ENCODE data around the gene PFKL.

The PFKL gene

GRCh38 chr21:44291936-44292811 is 7.7 kb upstream of the PFKL start:
- TF ChIP-seq CTCF (conservative IDR thresholded peaks at IDR 0.05; ENCODE audit: low read length) = no peak
- H3K4me3 ChIP-seq (ENCODE audit: low read length) = no peak overlapping the region
- DNase-seq (ENCODE audit: low read depth) = no peak

- no peak for TF ChIP-seq CTCF (conservative IDR thresholded peaks at IDR 0.05; ENCODE audit: low read length)
- no peak for DNase-seq (ENCODE audit: low read depth)
- H3K4me3 ChIP-seq (ENCODE audit: low read length) = no peak overlapping the region
These were observed 7.0 kb upstream of the PFKL start for GRCh38 chr21:44292812-44293195.

GRCh38 chr21:44293551-44294231 is 6.2 kb upstream of the PFKL start:
- H3K4me3 ChIP-seq (ENCODE audit: low read length) = no peak overlapping the region
- no peak for DNase-seq (ENCODE audit: low read depth)
- TF ChIP-seq CTCF (conservative IDR thresholded peaks at IDR 0.05; ENCODE audit: low read length) = no peak

GRCh38 chr21:44294391-44295162 is 5.3 kb upstream of the PFKL start:
- H3K4me3 ChIP-seq (ENCODE audit: low read length) = no peak overlapping the region
- no peak for TF ChIP-seq CTCF (conservative IDR thresholded peaks at IDR 0.05; ENCODE audit: low read length)
- peak; percentile 22 for DNase-seq (ENCODE audit: low read depth)

- no peak for DNase-seq (ENCODE audit: low read depth)
- H3K4me3 ChIP-seq (ENCODE audit: low read length) = no peak overlapping the region
- TF ChIP-seq CTCF (conservative IDR thresholded peaks at IDR 0.05; ENCODE audit: low read length) = no peak
These were observed 4.7 kb upstream of the PFKL start for GRCh38 chr21:44295163-44295573.

GRCh38 chr21:44295646-44296045 is 4.2 kb upstream of the PFKL start:
- no peak for DNase-seq (ENCODE audit: low read depth)
- TF ChIP-seq CTCF (conservative IDR thresholded peaks at IDR 0.05; ENCODE audit: low read length) = no peak
- H3K4me3 ChIP-seq (ENCODE audit: low read length) = no peak overlapping the region

Measured in AG10803 (cell line).